ENCODE results near the gene ABCD4.

DNA sequence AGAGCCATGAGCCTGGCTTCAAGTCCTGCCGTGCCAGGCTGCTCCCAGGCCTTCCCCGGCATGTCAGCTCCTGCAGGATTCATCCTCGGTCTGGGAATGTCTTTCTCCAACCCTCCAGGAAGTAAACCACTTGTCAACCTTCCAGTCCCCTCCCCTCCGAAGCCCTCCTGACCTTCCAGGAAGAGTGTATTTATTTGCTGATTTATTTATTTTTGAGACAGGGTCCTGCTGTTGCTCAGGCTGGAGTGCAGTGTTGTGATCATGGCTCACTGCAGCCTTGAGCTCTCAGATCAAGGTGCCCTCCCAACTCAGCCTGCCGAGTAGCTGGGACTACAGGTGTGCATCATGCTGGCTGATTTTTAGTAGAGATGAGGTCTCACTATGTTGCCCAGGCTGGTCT lies 38.8 kb downstream of the ABCD4 start:
- TF ChIP-seq, protein P1, sequence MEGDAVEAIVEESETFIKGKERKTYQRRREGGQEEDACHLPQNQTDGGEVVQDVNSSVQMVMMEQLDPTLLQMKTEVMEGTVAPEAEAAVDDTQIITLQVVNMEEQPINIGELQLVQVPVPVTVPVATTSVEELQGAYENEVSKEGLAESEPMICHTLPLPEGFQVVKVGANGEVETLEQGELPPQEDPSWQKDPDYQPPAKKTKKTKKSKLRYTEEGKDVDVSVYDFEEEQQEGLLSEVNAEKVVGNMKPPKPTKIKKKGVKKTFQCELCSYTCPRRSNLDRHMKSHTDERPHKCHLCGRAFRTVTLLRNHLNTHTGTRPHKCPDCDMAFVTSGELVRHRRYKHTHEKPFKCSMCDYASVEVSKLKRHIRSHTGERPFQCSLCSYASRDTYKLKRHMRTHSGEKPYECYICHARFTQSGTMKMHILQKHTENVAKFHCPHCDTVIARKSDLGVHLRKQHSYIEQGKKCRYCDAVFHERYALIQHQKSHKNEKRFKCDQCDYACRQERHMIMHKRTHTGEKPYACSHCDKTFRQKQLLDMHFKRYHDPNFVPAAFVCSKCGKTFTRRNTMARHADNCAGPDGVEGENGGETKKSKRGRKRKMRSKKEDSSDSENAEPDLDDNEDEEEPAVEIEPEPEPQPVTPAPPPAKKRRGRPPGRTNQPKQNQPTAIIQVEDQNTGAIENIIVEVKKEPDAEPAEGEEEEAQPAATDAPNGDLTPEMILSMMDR (IDR thresholded peaks at IDR 0.05), result no peak
- TF ChIP-seq POLR2A (IDR thresholded peaks at IDR 0.05), result no peak

All from thyroid gland (tissue), 4 donors.